GM12878 (cell line): ENCODE data around the gene CLSTN2. TPM values are rescaled to one million over a fixed set of nuclear protein-coding genes. Genes with fewer than 3 reads are reported as not detected.

Experiments
- ATAC-seq: fragments of 200-7000 bp; cut with Tn5 transposase; 3 replicates; pipeline ENCODE4 v1.9.1; 2020; ENCODE audit warnings: mild to moderate bottlenecking, moderate library complexity
- BruUV-seq: library from RNA; stranded (reverse); fragments of 400-500 nt; replicated peaks from 2 replicates; lab custom pipeline; 2021; lab: Mats Ljungman, UMichigan
- CTCF ChIA-PET: fragments of 300-600 bp; sonication (Branson Sonifier 250); formaldehyde crosslinking; extraction: SDS; loops from one replicate; lab custom pipeline; 2021; ENCODE audit warnings: inconsistent platforms; lab: Yijun Ruan, JAX
- POLR2A ChIA-PET: fragments of 350-600 bp; formaldehyde crosslinking; extraction: SDS; loops from one replicate; lab custom pipeline; 2021; ENCODE audit warnings: inconsistent platforms; lab: Charles Lee
- RAD21 ChIA-PET: fragments of 300-600 bp; sonication (Branson Sonifier 250); formaldehyde crosslinking; loops from one replicate; lab custom pipeline; 2023; ENCODE audit warnings: antibody characterized with exemption; ENCODE audit not compliant: unreplicated experiment; lab: Charles Lee
- SMC1A ChIA-PET: fragments of 300-600 bp; sonication (Branson Sonifier 250); formaldehyde crosslinking; loops from one replicate; lab custom pipeline; 2023; ENCODE audit not compliant: unreplicated experiment, uncharacterized antibody; lab: Charles Lee
- DNase-seq: peaks from one replicate; pipeline ENCODE4 v3.0.0-alpha.2; 2011; ENCODE audit warnings: low read depth, low spot score
- FAIRE-seq: peaks from 3 replicates; lab custom pipeline; 2011; peaks lifted over from hg19 to GRCh38; lab: Jason Lieb, UNC
- H2AFZ ChIP-seq: 2 replicates; pipeline ENCODE4 v1.6.0; 2011; ENCODE audit warnings: low read depth, low read length, control low read depth; ENCODE audit not compliant: control insufficient read depth
- H3K27ac ChIP-seq: 2 replicates; pipeline ENCODE4 v1.5.1; 2011; ENCODE audit warnings: control low read depth; ENCODE audit not compliant: control insufficient read depth, insufficient read depth
- H3K27me3 ChIP-seq, 2 experiments: replicated peaks in 1 of 2; 2 replicates each; pipeline versions ENCODE4 v1.6.0 to v1.6.1; 2011; ENCODE audit warnings: low read length in 1 of 2; ENCODE audit not compliant: control insufficient read depth in 2 of 2, insufficient read depth in 2 of 2
- H3K36me3 ChIP-seq, 2 experiments: 2 replicates each; pipeline ENCODE4 v1.5.1; 2011; ENCODE audit warnings: low read length in 1 of 2; ENCODE audit not compliant: control insufficient read depth in 2 of 2, insufficient read depth in 2 of 2
- H3K4me1 ChIP-seq: 2 replicates; pipeline ENCODE4 v1.6.1; 2011; ENCODE audit warnings: mild to moderate bottlenecking, low read length, moderate library complexity, mixed read lengths; ENCODE audit not compliant: control insufficient read depth, insufficient read depth
- H3K4me2 ChIP-seq: 2 replicates; pipeline ENCODE4 v1.6.0; 2011; ENCODE audit warnings: control low read depth; ENCODE audit not compliant: control insufficient read depth, insufficient read depth
- H3K4me3 ChIP-seq: fragments of 200-600 bp; sonication (generic); 2 replicates; pipeline ENCODE4 v1.5.1; 2016
- H3K79me2 ChIP-seq: 2 replicates; pipeline ENCODE4 v1.6.0; 2011; ENCODE audit warnings: low read length; ENCODE audit not compliant: control insufficient read depth, insufficient read depth
- H3K9ac ChIP-seq: 2 replicates; pipeline ENCODE4 v1.8.0; 2011; ENCODE audit warnings: low read length, control low read depth, mixed read lengths; ENCODE audit not compliant: control insufficient read depth, insufficient read depth
- H3K9me3 ChIP-seq: replicated peaks from 3 replicates; pipeline ENCODE4 v1.5.1; 2011; ENCODE audit warnings: mild to moderate bottlenecking, low read length; ENCODE audit not compliant: control insufficient read depth, insufficient read depth
- H4K20me1 ChIP-seq: 2 replicates; pipeline ENCODE4 v1.6.0; 2011; ENCODE audit not compliant: control insufficient read depth, insufficient read depth
- BRCA1 ChIP-seq: IDR thresholded peaks from 2 replicates; pipeline ENCODE4 v1.6.1; 2011; ENCODE audit warnings: low read depth, low read length, improper control_type of control experiment
- CEBPB ChIP-seq, 2 experiments: fragments of 150-350 bp in 1 of 2; IDR thresholded peaks; 2 replicates each; pipeline ENCODE4 v1.6.1; 2012 to 2014; ENCODE audit warnings: low read depth in 2 of 2, low read length in 2 of 2, borderline replicate concordance in 1 of 2, inconsistent platforms in 1 of 2
- CREM ChIP-seq: IDR thresholded peaks from 2 replicates; pipeline ENCODE4 v1.6.1; 2014; ENCODE audit warnings: antibody characterized with exemption, low read depth
- ELK1 ChIP-seq: IDR thresholded peaks from 2 replicates; pipeline ENCODE4 v1.6.1; 2012; ENCODE audit warnings: low read depth, low read length, improper control_type of control experiment
- JUNB ChIP-seq: IDR thresholded peaks from 2 replicates; pipeline ENCODE4 v1.6.1; 2016; ENCODE audit warnings: antibody characterized with exemption, mild to moderate bottlenecking
- JUND ChIP-seq: IDR thresholded peaks from 2 replicates; pipeline ENCODE4 v1.6.1; 2012; ENCODE audit warnings: low read depth, mild to moderate bottlenecking, low read length, improper control_type of control experiment, moderate library complexity
- KLF5 ChIP-seq: fragments of 450-650 bp; IDR thresholded peaks from 2 replicates; pipeline ENCODE4 v1.6.1; 2014; ENCODE audit warnings: mild to moderate bottlenecking; ENCODE audit not compliant: partially characterized antibody
- MAX ChIP-seq: IDR thresholded peaks from 2 replicates; pipeline ENCODE4 v1.6.1; 2012; ENCODE audit warnings: low read depth, low read length, improper control_type of control experiment
- NBN ChIP-seq: fragments of 450-650 bp; IDR thresholded peaks from 2 replicates; pipeline ENCODE4 v1.6.1; 2016
- NR2C1 ChIP-seq: fragments of 450-650 bp; IDR thresholded peaks from 2 replicates; pipeline ENCODE4 v1.6.1; 2017; ENCODE audit warnings: antibody characterized with exemption, mild to moderate bottlenecking, moderate library complexity
- PBX3 ChIP-seq: IDR thresholded peaks from 2 replicates; pipeline ENCODE4 v1.6.1; 2011; ENCODE audit warnings: mild to moderate bottlenecking, low read depth, low read length, moderate library complexity; ENCODE audit not compliant: insufficient replicate concordance
- POU2F2 ChIP-seq: IDR thresholded peaks from 3 replicates; pipeline ENCODE4 v1.6.1; 2011; ENCODE audit warnings: low read depth, mild to moderate bottlenecking, low read length, borderline replicate concordance
- RELB ChIP-seq: fragments of 450-650 bp; IDR thresholded peaks from 2 replicates; pipeline ENCODE4 v1.6.1; 2017; ENCODE audit warnings: low read depth, mild to moderate bottlenecking, moderate library complexity
- YY1 ChIP-seq: IDR thresholded peaks from 2 replicates; pipeline ENCODE4 v1.6.1; 2011; ENCODE audit warnings: low read depth, mild to moderate bottlenecking, low read length
- in situ Hi-C: fragments of 300-500 bp; cut with MboI; formaldehyde crosslinking; loops from 9 replicates; pipeline ENCODE4 v1.14.3; 2018; ENCODE audit warnings: mixed read lengths
- intact Hi-C: fragments of 100-400 bp; cut with micrococcal nuclease; formaldehyde crosslinking; loops from one replicate; pipeline ENCODE4 v1.14.2; 2022; ENCODE audit not compliant: unreplicated experiment
- polyA plus RNA-seq, 11 experiments: library from polyadenylated mRNA; depleted of rRNA in 4 of 11; unstranded in 6 of 11; stranded (reverse) in 5 of 11; fragments of >200 nt; fragmentation: Nextera tagmentation in 4 of 11; fragmentation: Illumina TruSeq in 1 of 11; extraction: Ambion mirVana in 4 of 11; extraction: Trizol in 1 of 11; gene quantifications; 1 replicate in 1 of 11; 2 replicates in 10 of 11; pipeline versions ENCODE4 v1.2.1 to v1.2.3, GENCODE V29; 2011 to 2016; ENCODE audit warnings: inconsistent platforms in 2 of 11, missing spikeins in 2 of 11, low read depth in 1 of 11
- total RNA-seq, 4 experiments: library from RNA; depleted of rRNA in 3 of 4; stranded (reverse); fragments of >200 nt in 3 of 4; fragmentation: Illumina TruSeq in 1 of 4; extraction: Trizol in 1 of 4; gene quantifications; 2 replicates each; pipeline versions ENCODE4 v1.2.1 to v1.2.3, GENCODE V29; 2013 to 2021

Gene CLSTN2
- total and polyA plus RNA-seq, 10 of the 15 experiments (the other 5 are each of a cell fraction or from before 2014, with no cell fraction given) = under 0.01 to 0.10 (median under 0.01) TPM; not detected in 5

GRCh38 chr3:140247775-140248174 lies 312.8 kb downstream of the CLSTN2 start:
- BruUV-seq = no TSS peak

More at GRCh38 chr3:140247775-140248174, 312.8 kb downstream of the CLSTN2 start:
- in situ Hi-C loops = no loop called here
- no peak for ATAC-seq
- CTCF ChIA-PET = no interaction called here
- no peak overlapping the region for H3K4me3 ChIP-seq
- TF ChIP-seq NBN (no peak), NR2C1 (no peak), PBX3 (no peak), JUND (no peak), YY1 (no peak), KLF5 (no peak), ELK1 (no peak), CEBPB (IDR thresholded peaks at IDR 0.05; ENCODE audit: borderline replicate concordance in 1 of 2, low read depth in 2 of 2, low read length in 2 of 2) (no peak), BRCA1 (no peak), MAX (no peak), CREM (no peak), RELB (no peak), JUNB (no peak), POU2F2 (no peak)
- TF ChIP-seq, all 136 proteins: peak for 0
- Histone ChIP-seq H4K20me1 (no peaks in the 10 kb centered on the region; the same call in 1 of the 2 replicates), H3K27me3 (no peaks in the 10 kb centered on the region), H3K4me2 (no peak overlapping the region), H3K36me3 (no peaks in the 10 kb centered on the region), H3K79me2 (no peaks in the 10 kb centered on the region), H3K4me1 (no peaks in the 10 kb centered on the region), H2AFZ (no peak overlapping the region), H3K9ac (no peak overlapping the region), H3K27ac (no peak overlapping the region), H3K9me3 (no peaks in the 10 kb centered on the region)
- DNase-seq (no peak), FAIRE-seq (no peak)
- intact Hi-C loops = no loop called here
- ChIA-PET POLR2A (no interaction called here), RAD21 (no interaction called here), SMC1A (no interaction called here)
